Measurements from ENCODE around the gene LIN7B. TPM values are rescaled to one million over a fixed set of nuclear protein-coding genes. Genes with fewer than 3 reads are reported as not detected.

The LIN7B gene, protein sequence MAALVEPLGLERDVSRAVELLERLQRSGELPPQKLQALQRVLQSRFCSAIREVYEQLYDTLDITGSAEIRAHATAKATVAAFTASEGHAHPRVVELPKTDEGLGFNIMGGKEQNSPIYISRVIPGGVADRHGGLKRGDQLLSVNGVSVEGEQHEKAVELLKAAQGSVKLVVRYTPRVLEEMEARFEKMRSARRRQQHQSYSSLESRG
- total RNA-seq (2011; cell fraction: chromatin; rRNA removed; ENCODE audit: low replicate concordance) = 18.4 and 32.9 TPM in 2 replicates
- total RNA-seq (2011; cell fraction: nucleolus; rRNA removed) = 24.3 and 26.6 TPM in 2 replicates
- 18.6 and 20.3 TPM in 2 replicates for total RNA-seq (2011; cell fraction: nucleoplasm; rRNA removed)
- total RNA-seq (2014; rRNA removed) (11.0 and 12.4 TPM in 2 replicates), total RNA-seq (2014; rRNA removed; fragmentation: Illumina TruSeq; extraction: Trizol) (1.1 and 1.6 TPM in 2 replicates), total RNA-seq (2015; rRNA removed; fragmentation: Illumina TruSeq; extraction: Trizol) (4.0 and 4.1 TPM in 2 replicates), total RNA-seq (2021) (9.2 and 9.6 TPM in 2 replicates), polyA plus RNA-seq (2011; rRNA removed) (5.9 and 10.3 TPM in 2 replicates), polyA plus RNA-seq (2014; fragmentation: Illumina TruSeq; extraction: Trizol) (3.1 and 5.1 TPM in 2 replicates), polyA plus RNA-seq (2014; fragmentation: Nextera tagmentation; extraction: Ambion mirVana) (1 to 10 TPM in 1 of 2 experiments, under 1 TPM in 1; 0.89 to 1.4 TPM), polyA plus RNA-seq (2014; rRNA removed) (15.7 and 18.3 TPM in 2 replicates), polyA minus RNA-seq (2011; rRNA and poly(A)+ RNA removed) (3.4 and 4.1 TPM in 2 replicates), Bru-seq, nascent RNA (percentile 64 among the genes with signal in this experiment), BruChase-seq, experiment 1, labeled RNA remaining after a 2-hour chase (percentile 51 among the genes with signal in this experiment), BruChase-seq, experiment 2, labeled RNA remaining after a 6-hour chase (percentile 56 among the genes with signal in this experiment)
- polyA plus RNA-seq (2011; cell fraction: cytosol; rRNA removed) = 8.5 and 10.8 TPM in 2 replicates
- polyA plus RNA-seq (2011; cell fraction: nucleus; rRNA removed) = 36.2 and 41.7 TPM in 2 replicates
- polyA plus RNA-seq (2012) = 9.0 and 9.4 TPM in 2 replicates
- polyA minus RNA-seq (2011; cell fraction: cytosol; rRNA and poly(A)+ RNA removed) = 1.5 and 4.3 TPM in 2 replicates
- 8.2 and 8.7 TPM in 2 replicates for polyA minus RNA-seq (2011; cell fraction: nucleus; rRNA and poly(A)+ RNA removed)
- long read RNA-seq, experiment 1, partial matches to known transcripts = 10 of 23 reads
- long read RNA-seq, experiment 1, other reads (novel, unspliced or antisense) = 6 of 23 reads
- long read RNA-seq, experiment 2, partial matches to known transcripts = 1 of 5 reads
- long read RNA-seq, experiment 2, other reads (novel, unspliced or antisense) = 1 of 5 reads
- long read RNA-seq, experiment 3, partial matches to known transcripts = 0 of 5 reads
- long read RNA-seq, experiment 3, other reads (novel, unspliced or antisense) = 4 of 5 reads

DNA sequence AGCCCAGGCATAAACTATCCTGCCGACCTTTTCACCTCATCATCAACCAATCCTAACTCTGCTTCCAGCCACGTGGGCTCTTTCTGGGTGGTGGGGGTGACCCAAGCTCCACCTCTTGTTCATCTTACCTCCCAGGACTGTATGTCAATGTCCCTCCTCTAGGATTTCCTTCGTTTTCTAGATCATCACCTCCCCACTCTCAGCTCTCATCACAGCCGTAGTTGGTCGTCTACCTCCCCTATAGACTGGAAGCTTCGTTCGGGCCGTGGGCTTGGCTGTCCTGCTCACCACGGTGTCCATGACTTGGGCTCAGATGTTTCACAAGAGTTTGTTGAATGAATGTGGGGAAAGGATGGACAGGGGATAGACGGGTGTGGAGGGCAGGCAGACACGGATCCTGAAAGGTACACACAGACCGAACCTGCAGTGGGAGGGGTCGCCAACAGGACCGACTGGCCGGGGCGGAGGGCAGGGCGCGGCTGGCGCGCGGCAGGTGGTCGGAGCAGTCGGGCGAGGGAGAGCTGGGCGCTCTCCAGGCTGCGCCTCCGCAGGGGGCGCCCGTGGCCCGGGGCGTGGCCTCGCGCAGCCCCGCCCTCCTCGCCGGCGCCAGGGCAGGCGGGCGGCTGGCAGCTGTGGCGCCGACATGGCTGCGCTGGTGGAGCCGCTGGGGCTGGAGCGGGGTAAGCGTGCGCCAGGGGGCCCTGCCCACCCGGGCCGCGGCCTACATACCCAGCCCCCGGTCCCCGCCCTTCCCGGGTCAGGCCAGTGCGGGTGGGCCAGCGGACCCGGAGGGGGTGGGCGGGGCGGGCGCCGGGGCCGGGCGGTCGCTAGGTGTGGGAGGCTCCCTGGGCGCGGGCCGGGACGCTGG, at the start of gene LIN7B:
Gene LIN7B, plus strand, starts transcription at position 609 of the 868 bp plus-strand sequence. Its CDS starts 35 bp downstream, at position 644.
- Histone ChIP-seq H3K4me1 (replicated peaks in 1 of 2; ENCODE audit: control insufficient read depth in 2 of 2, insufficient read depth in 2 of 2, low read length in 2 of 2) (peaks cover 51 to 73% of the 10 kb centered on the region in 2 experiments), H3K79me2 (ENCODE audit: control insufficient read depth, insufficient read depth, low read length) (peaks cover 22% of the 10 kb centered on the region; the same call in 2 of the 3 replicates), H3K36me3 (ENCODE audit: control insufficient read depth, insufficient read depth, low read length) (peaks cover 22% of the 10 kb centered on the region), H3K27ac (ENCODE audit: extremely low read depth, low read depth, low read length) (peak within 1 kb of the TSS; percentile 79), H3K27me3 (ENCODE audit: control insufficient read depth in 2 of 2, insufficient read depth in 2 of 2, low read length in 2 of 2) (no peaks in the 10 kb centered on the region), H3K9ac (ENCODE audit: insufficient read depth in 1 of 2, low read depth in 2 of 2, low read length in 2 of 2) (peak within 1 kb of the TSS; percentile 72 to 95), H2AFZ (ENCODE audit: low read depth, low read length) (peak within 1 kb of the TSS; percentile 100), H3K4me2 (ENCODE audit: insufficient read depth, low read length) (peak within 1 kb of the TSS; percentile 100), H4K20me1 (replicated peaks; ENCODE audit: control insufficient read depth, insufficient read depth, low read length) (no peaks in the 10 kb centered on the region; the same call in 1 of the 2 replicates), H3K9me3 (replicated peaks; ENCODE audit: control insufficient read depth, insufficient read depth, low read depth, low read length) (no peaks in the 10 kb centered on the region), H3K4me3 (peak within 1 kb of the TSS; percentile 81), H3K9me1 (ENCODE audit: control insufficient read depth, insufficient read depth, low read length) (no peaks in the 10 kb centered on the region)
- POLR2A ChIA-PET = interaction anchor here (0.6 to 2.2 kb wide), 14 partner anchors 9 to 1296 kb away, joined by 3 to 20 read pairs (median 3); partner anchors contain the start of gene HRC
- peak; percentile 78 for ATAC-seq
- intact Hi-C loops (cut with micrococcal nuclease) = no loop called here
- no TSS peak for BruUV-seq (replicated peaks)
- peak; percentile 91 for FAIRE-seq
- under 1% methylated on average over 44 of the region's 66 CpGs for WGBS (ENCODE audit: insufficient coverage, low coverage, missing lambda C conversion rate)
- in situ Hi-C loops (cut with MboI) = loop anchor here (10.0 kb wide), 1 partner anchor 1221 kb away; no protein-coding TSS in a partner anchor
- DNase-seq (ENCODE audit: extremely low read depth in 1 of 4, low spot score in 3 of 4) = peak; percentile 83 to 88 (median 86)
- CTCF ChIA-PET (ENCODE audit: low intra/inter-chr PET ratio) = interaction anchor here (0.7 to 1.2 kb wide), 2 partner anchors 84 to 94 kb away, joined by 3 to 5 read pairs; no protein-coding TSS in a partner anchor
- TF ChIP-seq KLF1 (tag; IDR thresholded peaks at IDR 0.05) = 0 out of 2 replicates have a peak, but pooled peaks have one; percentile 52
- peak; percentile 20 for TF ChIP-seq NEUROD1 (IDR thresholded peaks at IDR 0.05; ENCODE audit: borderline replicate concordance, low read depth, low read length, partially characterized antibody)
- peak; percentile 74; the same call in 1 of the 2 replicates for TF ChIP-seq KAT7 (CRISPR knock-in tag; IDR thresholded peaks at IDR 0.05; ENCODE audit: borderline replicate concordance)
- 0 out of 2 replicates have a peak, but pooled peaks have one; percentile 66 for TF ChIP-seq SIN3B (IDR thresholded peaks at IDR 0.05; ENCODE audit: low read depth)
- peak in 1 of 2 experiments; percentile 80; a peak in 1 of 4 replicates for TF ChIP-seq HDAC1 (IDR thresholded peaks at IDR 0.05)
- TF ChIP-seq RBBP5 (IDR thresholded peaks at IDR 0.05; ENCODE audit: borderline replicate concordance, insufficient read depth, low read length, poor library complexity, severe bottlenecking) = no peak
- TF ChIP-seq SIRT6 (IDR thresholded peaks at IDR 0.05; ENCODE audit: low read depth, low read length) = no peak
- peak; percentile 37; the same call in 1 of the 2 replicates for TF ChIP-seq FOXP1 (CRISPR knock-in tag; IDR thresholded peaks at IDR 0.05)
- peak; percentile 49; the same call in 1 of the 2 replicates for TF ChIP-seq GABPB1 (CRISPR knock-in tag; IDR thresholded peaks at IDR 0.05)
- 0 out of 2 replicates have a peak, but pooled peaks have one; percentile 48 for TF ChIP-seq XRCC5 (IDR thresholded peaks at IDR 0.05; ENCODE audit: low read depth, low read length)
- TF ChIP-seq ATF7 (IDR thresholded peaks at IDR 0.05) = peak; percentile 48
- TF ChIP-seq E2F3 (CRISPR knock-in tag; IDR thresholded peaks at IDR 0.05) = 0 out of 2 replicates have a peak, but pooled peaks have one; percentile 25
- no peak for TF ChIP-seq MCM3 (IDR thresholded peaks at IDR 0.05)
